Measurements from ENCODE around the gene RUNX2.

DNA sequence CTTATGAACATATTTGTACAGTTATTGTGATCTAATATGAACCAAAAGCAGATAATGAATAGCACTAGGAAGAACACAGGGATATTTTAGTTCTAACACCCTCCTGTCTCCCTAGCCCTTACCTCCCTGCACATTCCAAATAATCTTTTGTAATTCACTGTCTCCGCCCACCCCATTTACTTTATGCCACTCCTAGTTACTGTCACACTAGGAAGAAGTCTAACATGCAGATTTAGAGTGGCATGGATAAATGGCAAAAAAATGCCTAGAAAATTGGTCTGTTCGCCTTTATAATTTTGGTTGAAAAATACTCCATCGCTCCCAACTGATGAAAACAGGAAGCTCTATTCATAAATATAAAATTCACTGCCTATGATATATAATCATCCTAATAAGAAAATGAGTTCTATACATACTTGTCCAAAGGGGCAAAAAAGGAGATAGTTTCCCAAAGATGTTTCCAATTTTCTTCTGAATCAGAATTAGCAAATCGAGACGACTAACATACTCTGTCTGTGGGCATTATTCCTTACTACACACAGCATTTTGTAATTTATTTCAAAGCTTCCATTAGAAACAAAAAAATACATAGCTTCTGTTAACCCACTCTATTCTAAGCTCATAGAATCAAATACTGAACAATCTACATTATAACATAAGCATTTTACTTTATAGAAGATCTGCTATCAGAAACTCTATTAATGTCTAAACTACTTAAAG, 1.3 kb upstream of the RUNX2 start:
- TF ChIP-seq CTCF (IDR thresholded peaks at IDR 0.05; ENCODE audit: insufficient read depth, low read depth, low read length) = no peak
- TF ChIP-seq EZH2 (IDR thresholded peaks at IDR 0.05; ENCODE audit: insufficient read depth, low read length) = no peak
